Hypothalamus (tissue), 51 donors: ENCODE results near the gene LHFPL3.
A peak's percentile ranks its signal among the peaks of the same experiment; 100 is the strongest.

Source experiments
- DNase-seq, 51 donors: peaks; one replicate each; lab custom pipeline; 2025; lab: John Stamatoyannopoulos, UW

Gene LHFPL3

DNA sequence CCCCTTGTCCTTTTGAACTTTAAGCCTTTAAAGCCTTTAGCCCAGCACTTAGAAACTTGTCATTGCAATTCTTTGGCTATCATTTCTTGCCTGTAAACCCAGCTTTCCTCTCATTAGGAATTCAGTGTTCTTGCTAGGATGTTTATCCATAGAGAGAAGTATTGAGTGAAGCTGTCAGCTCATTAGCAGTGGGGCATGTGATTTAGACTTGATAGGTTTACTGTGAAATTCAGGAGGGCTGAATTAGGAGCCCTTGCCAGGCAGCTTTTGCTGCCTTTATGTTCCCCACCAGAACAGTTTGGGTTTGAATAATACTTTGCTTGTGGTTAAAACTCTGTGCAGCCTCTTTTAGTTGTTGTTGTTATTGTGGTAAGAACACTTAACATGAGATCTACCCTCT lies 39.5 kb downstream of the LHFPL3 start:
- no peak for DNase-seq

DNA sequence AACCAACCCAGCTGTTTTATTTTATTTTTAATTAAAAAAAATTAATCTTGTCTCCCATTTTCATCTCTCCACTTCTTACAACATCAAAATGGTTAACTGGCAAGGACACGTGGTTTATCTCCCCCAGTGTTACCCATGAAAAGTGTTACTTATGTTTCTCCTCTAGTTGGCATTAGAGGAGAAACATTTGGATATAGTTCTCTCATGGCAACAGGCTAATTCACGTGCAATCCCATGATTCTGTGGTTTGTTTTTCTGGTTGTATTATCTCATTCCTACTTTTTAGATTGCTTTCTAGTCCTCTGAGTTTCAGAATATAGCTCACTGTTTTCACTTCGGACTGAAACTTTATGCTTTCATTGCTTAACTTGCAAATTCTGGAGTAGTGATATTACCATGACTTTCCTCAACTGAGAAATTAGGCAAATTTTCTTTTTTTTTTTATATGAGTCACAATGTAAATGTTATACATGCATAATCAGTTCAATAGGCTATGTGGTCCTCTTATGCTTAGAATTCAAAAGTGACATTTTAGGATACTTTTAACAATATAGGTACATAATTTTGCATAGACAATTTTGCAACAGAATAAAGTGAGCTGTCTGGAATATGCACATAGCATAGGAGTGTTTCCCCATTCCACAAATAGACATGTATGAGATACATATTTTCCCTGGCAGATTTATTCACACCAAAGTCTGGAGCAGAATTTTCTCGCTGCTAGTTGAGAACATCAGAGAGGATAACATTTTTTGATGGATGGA lies 43.0 kb downstream of the LHFPL3 start:
- DNase-seq: no peak

DNA sequence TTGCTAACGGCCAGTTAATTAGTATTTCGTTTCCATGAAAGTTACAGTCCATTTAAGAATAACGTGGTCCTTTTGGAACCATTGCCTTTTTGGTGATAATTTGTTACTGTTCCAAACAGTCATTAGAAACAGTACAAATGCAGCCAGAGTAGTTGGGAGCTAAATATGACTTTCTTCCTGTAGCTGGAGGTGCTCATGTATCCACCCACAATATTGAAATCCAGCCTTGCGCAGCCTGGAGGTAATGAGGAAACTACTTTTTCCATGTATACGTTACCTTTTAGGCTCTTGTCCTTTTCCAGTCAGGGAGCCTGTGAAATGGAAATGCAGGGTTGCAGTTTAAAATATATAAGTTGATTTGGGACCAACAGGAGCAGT lies 43.6 kb downstream of the LHFPL3 start:
- DNase-seq: no peak

DNA sequence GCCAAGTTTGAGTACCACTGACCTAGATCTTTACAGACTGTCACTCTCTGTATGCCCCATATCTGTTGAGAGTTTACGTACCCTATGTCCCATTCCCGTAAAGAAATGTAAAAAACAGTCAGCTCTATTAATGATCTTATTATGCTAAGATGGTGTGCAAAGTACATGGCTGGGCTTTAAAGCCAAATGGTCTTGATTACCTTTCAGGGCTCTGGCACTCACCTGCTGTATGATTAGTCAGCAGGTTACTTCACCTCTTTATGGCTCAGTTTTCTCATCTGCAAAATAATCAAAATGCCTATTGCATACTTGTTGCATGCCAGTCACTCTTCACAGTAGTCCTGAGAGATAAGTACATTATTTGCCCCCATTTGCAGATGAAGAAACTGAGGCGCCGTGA lies 54.2 kb downstream of the LHFPL3 start:
- no peak for DNase-seq

DNA sequence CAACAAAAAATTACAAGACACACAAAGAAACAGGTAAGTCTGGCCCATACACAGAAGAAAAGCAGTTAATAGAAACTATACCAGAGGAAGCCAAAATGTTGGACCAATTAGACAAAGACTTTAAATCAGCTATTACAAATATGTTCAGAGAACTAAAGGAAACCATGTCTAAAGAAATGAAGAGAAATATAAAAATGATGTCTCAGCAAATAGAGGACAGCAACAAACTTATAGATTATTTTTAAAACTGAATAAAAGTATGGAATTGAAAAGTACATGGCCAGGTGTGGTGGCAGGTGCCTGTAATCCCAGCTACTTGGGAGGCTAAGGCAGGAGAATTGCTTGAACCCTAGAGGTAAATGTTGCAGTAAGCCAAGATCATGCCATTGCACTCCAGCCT lies 58.5 kb downstream of the LHFPL3 start:
- DNase-seq: no peak

DNA sequence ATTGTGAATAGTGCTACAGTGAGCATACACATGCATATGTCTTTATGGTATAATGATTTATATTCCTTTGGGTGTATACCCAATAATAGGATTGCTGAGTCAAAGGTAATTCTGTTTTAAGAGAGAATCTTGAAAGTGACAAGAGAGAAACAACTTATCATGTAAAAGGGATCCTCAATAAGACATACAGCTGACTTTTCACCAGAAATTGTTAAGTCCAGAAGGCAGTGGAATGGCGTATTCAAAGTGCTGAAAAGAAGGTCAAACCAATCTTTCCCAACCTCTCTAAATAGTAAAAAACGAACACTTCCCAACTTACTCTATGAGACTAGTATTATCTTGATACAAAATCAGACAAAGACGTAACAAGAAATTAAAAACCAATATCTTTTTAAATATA lies 59.8 kb downstream of the LHFPL3 start:
- no peak for DNase-seq

DNA sequence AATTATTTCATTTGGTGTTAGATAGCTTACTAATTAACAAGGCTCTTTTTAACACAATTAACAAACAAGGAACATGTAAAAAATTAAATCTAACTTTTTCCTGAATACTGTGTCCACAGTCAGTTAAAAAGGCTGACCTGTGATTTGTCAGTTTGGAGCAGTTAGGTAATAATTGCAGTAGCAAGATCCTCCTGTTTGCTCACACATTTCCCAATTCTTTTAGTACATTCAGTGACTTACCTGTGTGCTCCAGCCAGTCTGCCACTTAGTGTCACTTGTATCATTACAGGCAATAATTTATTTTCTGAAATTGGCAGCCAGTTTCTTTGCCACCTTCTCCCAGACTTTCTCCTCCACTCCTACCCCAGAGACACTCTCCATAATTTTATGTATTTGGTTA lies 66.8 kb downstream of the LHFPL3 start:
- DNase-seq: no peak

DNA sequence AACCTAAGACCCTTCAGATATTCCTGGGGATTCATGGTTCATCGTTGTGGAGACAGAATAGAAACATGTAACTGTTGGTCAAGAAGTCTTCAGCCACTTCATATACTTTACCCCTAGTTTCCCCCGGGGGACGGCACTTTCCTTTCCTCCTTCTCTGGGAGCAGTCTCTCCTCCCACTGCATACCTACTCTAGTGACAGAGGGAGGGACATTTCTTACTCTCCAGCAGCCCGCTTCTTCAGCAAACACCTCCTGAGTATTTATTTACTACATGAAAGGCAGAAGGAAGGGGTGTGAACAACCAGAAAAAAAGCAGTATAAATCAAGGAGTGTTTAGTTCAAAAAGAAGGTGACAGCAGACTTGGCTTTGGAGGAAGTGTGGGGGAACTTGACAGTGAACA lies 69.0 kb downstream of the LHFPL3 start:
- DNase-seq: no peak

DNA sequence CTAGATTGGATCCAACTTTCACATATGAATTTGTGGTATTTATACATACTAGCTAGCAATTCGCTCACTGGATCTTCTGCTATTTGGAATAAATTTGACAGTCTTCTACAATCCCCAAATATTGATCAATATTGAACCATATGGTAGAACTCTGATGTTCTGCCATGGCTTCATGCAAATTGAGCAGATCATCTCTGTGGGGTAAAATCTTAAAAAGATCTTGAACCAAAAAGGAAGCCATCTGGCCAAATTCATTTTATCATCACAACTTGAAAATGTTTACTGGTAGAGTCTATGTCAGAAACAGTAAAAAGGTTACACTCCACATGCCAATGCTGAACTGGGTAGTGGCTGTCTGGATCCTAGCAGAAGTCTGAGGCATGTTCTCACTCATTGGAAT lies 80.0 kb downstream of the LHFPL3 start:
- no peak for DNase-seq

DNA sequence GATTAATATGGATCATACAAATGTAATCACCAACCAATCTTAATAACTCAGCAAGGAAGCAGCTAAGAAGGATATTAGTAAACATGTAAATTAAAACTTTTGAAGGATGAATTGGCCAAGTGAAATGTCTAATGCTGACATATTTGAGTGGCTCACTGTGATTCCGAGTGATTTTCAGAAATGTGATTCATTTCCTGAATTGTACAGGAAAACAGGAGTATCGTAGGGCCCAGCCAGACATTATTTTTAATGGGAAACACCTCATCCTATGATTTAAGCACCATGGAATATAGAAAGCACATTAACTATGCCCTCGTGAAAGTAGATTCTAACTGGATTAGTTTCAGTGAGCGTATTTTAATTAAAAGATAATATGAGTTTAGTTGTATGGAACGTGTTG lies 82.3 kb downstream of the LHFPL3 start:
- DNase-seq: no peak

DNA sequence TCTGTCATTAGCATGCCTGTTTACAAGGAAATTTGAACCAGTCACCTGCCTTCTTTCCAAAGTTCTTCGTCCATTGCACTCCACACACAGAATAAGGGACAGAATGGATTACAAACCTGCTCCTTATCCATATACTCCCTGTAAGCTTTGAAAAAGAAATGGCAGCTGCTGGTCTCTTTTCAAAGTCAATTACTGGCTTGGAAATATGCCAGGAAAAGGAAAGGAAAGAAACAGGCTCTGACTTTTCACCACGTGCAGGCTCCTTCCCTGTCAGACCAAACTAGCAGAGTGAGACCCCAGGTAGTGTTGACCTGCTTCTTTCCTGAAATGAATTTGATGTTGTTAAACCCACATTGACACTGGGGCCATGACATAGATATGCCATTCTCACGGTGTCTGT lies 84.5 kb downstream of the LHFPL3 start:
- no peak for DNase-seq

DNA sequence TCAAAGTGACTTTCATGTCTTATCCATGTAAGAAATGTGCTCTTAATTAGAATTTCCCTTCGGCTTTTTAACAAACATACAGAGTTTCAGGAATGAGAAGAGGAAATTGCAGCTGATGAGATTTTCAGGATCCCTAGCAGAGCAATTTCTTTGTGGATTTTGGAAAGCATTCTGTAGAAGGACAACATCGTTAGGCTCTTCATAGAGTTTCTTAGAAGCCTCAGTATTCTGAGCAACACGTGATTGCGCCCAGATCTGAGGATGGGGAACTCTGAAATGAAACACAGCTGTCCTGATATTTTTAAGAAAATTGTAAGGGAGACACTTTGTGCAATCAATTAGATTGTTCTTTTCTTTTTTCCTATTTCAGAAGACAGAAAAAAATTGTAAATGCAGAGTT lies 85.8 kb downstream of the LHFPL3 start:
- peak in 2 of 51 donors; percentile 7 to 18 for DNase-seq

DNA sequence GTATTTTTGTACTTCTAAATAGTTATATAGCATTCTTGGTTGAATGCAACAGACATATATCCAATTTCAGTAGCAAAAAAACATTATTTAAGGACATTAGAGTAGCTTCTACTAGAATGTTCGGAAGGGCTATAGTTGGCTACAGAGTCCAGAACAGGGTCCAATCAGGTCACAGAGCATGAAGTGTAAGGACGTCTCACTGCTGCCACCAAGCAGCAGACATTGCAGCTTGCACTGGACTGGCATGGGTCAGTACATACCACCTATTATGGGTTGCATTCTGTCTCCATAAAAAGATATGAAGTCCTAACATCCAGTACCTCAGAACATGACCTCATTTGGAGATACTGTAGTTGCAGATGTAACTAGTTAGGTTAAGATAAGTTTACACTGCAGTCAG lies 87.3 kb downstream of the LHFPL3 start:
- DNase-seq: peak in 6 of 51 donors; percentile 0 to 15 (median 4)

DNA sequence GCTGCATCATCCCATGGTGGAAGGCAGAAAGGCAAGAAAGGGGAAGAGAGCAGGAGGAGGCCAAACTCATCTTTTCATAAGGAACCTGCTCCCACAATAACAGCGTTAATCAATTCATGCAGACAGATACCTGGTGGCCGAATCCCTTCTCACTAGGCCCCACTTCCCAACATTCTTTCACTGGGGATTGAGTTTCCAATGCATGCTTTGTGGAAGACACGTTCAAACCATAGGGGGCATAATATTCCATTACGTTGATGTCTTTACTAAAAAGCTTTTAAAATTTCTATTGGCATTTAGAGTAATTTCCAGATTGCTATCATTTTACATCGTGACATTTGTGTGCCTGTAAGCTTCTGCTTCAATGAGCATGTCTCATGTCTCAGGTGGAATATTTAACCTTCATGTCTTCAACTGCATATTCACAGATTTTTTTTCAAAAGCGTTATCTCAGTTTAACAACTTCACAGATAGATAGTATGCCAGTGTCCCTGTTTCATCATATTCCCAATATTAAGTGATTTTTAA lies 88.5 kb downstream of the LHFPL3 start:
- DNase-seq: no peak

DNA sequence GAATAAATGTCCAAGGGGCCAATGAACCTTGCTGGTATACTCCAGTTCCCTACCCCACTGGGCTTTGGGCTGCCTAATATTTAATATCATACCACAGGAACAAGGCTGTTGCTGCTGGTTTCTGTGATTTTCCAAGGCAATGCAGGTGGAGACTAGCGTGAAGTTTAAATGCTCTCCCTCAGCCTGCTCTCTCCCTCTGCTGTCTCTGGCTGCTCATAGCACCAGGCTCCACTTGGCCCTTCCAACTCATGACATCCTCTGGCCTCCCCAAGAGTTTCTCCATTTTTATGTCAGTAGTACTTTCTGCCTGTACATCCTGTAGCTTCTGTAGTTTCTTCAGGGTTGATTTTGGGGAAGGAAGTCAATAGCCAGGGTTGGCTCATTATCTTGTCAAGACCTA lies 103.5 kb downstream of the LHFPL3 start:
- no peak for DNase-seq

DNA sequence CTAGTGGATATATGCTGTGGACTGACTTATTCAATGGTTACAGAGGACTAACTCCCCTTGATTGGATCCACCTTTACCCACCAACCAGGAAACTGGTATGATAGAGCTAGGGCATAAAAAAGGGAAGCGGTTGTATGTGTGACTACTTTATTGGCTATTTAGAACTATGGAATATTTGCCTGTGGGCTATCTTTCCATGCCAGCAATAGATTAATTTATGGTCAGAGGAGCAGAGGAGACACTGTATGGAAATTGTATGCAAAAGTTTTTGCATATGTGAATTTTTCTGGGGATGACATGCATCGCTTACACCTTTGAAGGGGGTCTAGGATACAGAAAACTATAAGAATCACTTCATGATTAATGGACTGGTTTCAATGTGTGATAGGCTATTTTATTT lies 105.7 kb downstream of the LHFPL3 start:
- no peak for DNase-seq

DNA sequence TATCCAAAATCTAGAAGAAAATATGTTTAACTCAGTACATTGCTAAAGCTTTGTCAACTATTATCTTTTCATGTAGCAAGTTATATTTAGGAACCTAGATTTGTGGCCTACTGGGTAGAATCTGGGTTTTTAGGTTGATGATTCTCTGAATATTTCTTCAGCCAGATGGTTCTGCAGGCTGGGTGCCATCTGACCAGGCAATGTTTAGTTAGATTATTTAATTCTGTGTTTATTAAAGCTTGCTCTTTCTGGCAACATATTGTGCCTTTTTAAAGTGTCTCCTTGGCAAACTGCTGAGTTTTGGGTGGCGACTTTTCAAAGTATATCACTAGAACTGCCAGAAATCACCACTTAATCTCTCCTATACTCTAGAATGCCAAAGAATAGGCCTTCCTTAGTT lies 114.1 kb downstream of the LHFPL3 start:
- no peak for DNase-seq

DNA sequence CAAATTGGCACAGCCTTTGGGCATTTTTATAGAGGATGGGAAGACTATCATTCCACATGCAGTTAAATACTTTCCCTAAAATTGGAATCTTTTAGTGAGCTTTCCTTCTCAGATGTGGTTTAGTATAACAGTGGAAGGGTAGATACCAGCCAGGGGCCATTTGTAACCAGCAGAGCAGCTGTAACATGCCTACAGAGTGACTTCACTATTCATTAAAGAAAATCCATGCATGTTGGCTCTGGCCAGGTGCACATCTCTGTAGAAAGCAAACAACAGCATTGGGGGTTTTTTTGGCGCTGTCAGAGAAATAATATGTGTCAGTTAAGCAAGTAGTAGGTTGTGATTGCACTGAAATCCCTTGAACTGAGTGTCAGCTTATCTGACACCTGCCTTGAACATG lies 115.6 kb downstream of the LHFPL3 start:
- DNase-seq: no peak

DNA sequence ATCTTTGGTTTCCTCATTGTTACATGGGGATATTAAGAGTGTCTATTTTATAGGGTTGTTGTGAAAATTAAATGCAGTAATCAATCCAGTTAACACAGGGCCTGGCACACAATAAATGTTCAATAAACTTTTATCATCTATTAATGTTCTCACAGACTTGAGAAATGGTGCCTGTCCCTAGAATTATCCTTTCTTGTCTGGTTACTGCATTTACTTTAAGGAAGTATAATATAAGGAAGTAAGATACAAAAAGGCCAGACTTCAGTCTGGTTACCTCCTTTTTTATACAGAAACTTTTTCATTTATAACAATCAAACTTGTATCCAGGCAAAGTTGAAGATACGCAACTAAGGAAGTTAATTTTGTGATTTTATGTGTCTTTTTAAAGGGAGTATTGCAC lies 117.0 kb downstream of the LHFPL3 start:
- DNase-seq: no peak

DNA sequence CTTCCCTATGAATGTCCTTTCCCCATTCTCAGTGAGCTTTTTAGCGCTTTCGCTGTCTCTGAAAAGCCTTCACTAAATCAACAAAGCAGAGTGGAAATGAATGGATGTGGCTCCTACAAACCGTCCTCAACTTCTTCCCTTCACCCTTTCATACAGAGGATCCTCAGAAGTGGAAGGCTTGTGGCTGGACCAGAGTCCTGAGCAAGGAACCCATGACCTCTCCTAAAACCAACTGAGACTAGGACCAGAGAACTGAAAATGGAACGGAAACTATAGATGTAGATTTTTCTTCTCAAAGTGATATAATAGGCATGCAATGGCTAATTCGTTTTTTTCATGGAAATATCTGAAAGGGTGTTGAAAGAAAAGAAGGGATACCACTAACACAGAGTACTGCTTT lies 122.5 kb downstream of the LHFPL3 start:
- no peak for DNase-seq

DNA sequence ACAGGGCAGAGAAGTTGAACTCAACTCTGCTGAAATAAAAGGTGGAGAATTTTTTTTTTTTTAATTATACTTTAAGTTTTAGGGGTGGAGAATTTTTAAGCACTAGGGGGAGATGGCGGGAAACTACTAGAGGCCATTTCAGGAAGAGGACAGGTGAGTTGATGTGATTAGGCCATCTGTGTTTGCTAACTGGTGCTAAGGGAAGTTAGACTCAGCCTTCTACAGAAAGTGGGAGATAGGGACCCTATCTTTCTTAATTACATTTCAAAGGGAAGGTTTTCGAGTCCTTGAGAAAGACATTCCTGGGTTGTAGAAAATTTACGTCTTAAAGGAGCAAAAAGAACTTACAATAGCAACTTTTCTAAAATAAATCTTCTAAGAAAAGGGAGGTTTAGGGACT lies 124.8 kb downstream of the LHFPL3 start:
- no peak for DNase-seq

DNA sequence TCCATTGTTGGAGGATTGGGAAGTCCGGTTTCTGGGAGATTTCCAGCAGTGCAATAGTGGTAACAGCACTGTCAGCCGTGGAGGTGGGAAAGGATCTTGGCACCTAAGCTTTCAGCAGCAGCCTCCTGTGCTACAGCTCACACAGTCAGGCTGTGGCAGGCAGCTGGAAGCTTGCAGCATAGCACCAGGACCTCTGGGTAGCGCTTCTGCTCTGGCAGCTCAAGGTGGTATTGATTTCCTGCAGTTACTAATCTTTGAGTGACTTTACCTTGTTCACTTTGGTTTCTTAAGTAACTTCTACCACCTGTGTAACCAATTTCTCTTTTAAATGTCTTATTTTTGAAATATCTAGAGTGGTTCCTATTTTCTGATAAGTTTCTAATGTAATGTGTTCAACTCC lies 130.5 kb downstream of the LHFPL3 start:
- no peak for DNase-seq
